K562 (cell line): ENCODE results near the gene SC5D. TPM values are rescaled to one million over a fixed set of nuclear protein-coding genes. Genes with fewer than 3 reads are reported as not detected.

ENCODE experiments used
- ATAC-seq: fragments of 200-7000 bp; cut with Tn5 transposase; 3 replicates; pipeline ENCODE4 v1.9.1; 2020; ENCODE audit warnings: moderate library complexity
- Bru-seq: library from RNA; stranded (reverse); fragments of 400-500 nt; gene quantifications from one replicate; lab custom pipeline; 2021; lab: Mats Ljungman, UMichigan
- BruChase-seq, 2 experiments: library from RNA; stranded (reverse); fragments of 400-500 nt; gene quantifications; one replicate each; lab custom pipeline; 2021; lab: Mats Ljungman, UMichigan
- BruUV-seq: library from RNA; stranded (reverse); fragments of 400-500 nt; replicated peaks from 2 replicates; lab custom pipeline; 2021; lab: Mats Ljungman, UMichigan
- CTCF ChIA-PET: fragments of 300-600 bp; formaldehyde crosslinking; extraction: SDS; loops from one replicate; lab custom pipeline; 2021; ENCODE audit warnings: low intra/inter-chr PET ratio; lab: Yijun Ruan, JAX
- POLR2A ChIA-PET: fragments of 300-600, 350-650 bp; sonication (Branson Sonifier 250); formaldehyde crosslinking; extraction: SDS; loops from one replicate; lab custom pipeline; 2021; ENCODE audit warnings: antibody characterized with exemption, inconsistent platforms; lab: Yijun Ruan, JAX
- DNase-seq, 4 experiments: peaks; one replicate each; pipeline versions ENCODE4 v3.0.0 to v3.0.0-alpha.2; 2011 to 2018; ENCODE audit warnings: low spot score in 3 of 4, mixed read lengths in 3 of 4; ENCODE audit errors: extremely low read depth in 1 of 4
- FAIRE-seq: peaks from 2 replicates; lab custom pipeline; 2011; peaks lifted over from hg19 to GRCh38; lab: Jason Lieb, UNC
- H2AFZ ChIP-seq: 2 replicates; pipeline ENCODE4 v1.6.0; 2011; ENCODE audit warnings: low read depth, low read length, control low read depth, inconsistent platforms
- H3K27ac ChIP-seq: fragments of 200-600 bp; 3 replicates; pipeline ENCODE4 v1.8.0; 2011; ENCODE audit warnings: low read depth, mild to moderate bottlenecking, control low read depth, inconsistent platforms, low read length, moderate library complexity, mixed read lengths; ENCODE audit errors: extremely low read depth
- H3K27me3 ChIP-seq, 2 experiments: fragments of 300-600 bp in 1 of 2; 2 replicates in 1 of 2; 3 replicates in 1 of 2; pipeline versions ENCODE4 v1.6.0 to v1.8.0; 2011; ENCODE audit warnings: inconsistent platforms in 2 of 2, low read length in 2 of 2, mild to moderate bottlenecking in 1 of 2, mixed read lengths in 1 of 2, moderate library complexity in 1 of 2; ENCODE audit not compliant: control insufficient read depth in 2 of 2, insufficient read depth in 2 of 2
- H3K36me3 ChIP-seq: fragments of 300-600 bp; 3 replicates; pipeline ENCODE4 v1.8.0; 2011; ENCODE audit warnings: mild to moderate bottlenecking, low read length, inconsistent platforms; ENCODE audit not compliant: control insufficient read depth, insufficient read depth
- H3K4me1 ChIP-seq, 2 experiments: fragments of 200-600 bp in 1 of 2; replicated peaks in 1 of 2; 2 replicates in 1 of 2; 3 replicates in 1 of 2; pipeline versions ENCODE4 v1.5.1 to v1.8.0; 2011; ENCODE audit warnings: inconsistent platforms in 2 of 2, low read length in 2 of 2, mild to moderate bottlenecking in 1 of 2, mixed read lengths in 1 of 2, moderate library complexity in 1 of 2; ENCODE audit not compliant: control insufficient read depth in 2 of 2, insufficient read depth in 2 of 2
- H3K4me2 ChIP-seq: 2 replicates; pipeline ENCODE4 v1.6.1; 2011; ENCODE audit warnings: low read length, control low read depth, inconsistent platforms, mixed read lengths; ENCODE audit not compliant: insufficient read depth
- H3K4me3 ChIP-seq: fragments of 200-600 bp; sonication (generic), shearing (Covaris generic); 2 replicates; pipeline ENCODE4 v1.5.1; 2016; ENCODE audit warnings: control low read depth, inconsistent platforms
- H3K79me2 ChIP-seq: fragments of 200-600 bp; 3 replicates; pipeline ENCODE4 v1.8.0; 2011; ENCODE audit warnings: low read length, inconsistent platforms; ENCODE audit not compliant: control insufficient read depth, insufficient read depth
- H3K9ac ChIP-seq, 2 experiments: 2 replicates each; pipeline versions ENCODE4 v1.6.0 to v1.6.1; 2011; ENCODE audit warnings: low read depth in 2 of 2, low read length in 2 of 2, control low read depth in 1 of 2, inconsistent platforms in 1 of 2, mild to moderate bottlenecking in 1 of 2, mixed read lengths in 1 of 2; ENCODE audit not compliant: insufficient read depth in 1 of 2
- H3K9me1 ChIP-seq: one replicate; pipeline ENCODE4 v1.6.0; 2011; ENCODE audit warnings: inconsistent platforms, mild to moderate bottlenecking, low read length, moderate library complexity; ENCODE audit not compliant: control insufficient read depth, insufficient read depth
- H3K9me3 ChIP-seq: replicated peaks from 2 replicates; pipeline ENCODE4 v1.5.1; 2011; ENCODE audit warnings: low read depth, low read length, inconsistent platforms; ENCODE audit not compliant: control insufficient read depth, insufficient read depth
- H4K20me1 ChIP-seq: replicated peaks from 2 replicates; pipeline ENCODE4 v1.6.1; 2011; ENCODE audit warnings: low read length, inconsistent platforms, mixed read lengths; ENCODE audit not compliant: control insufficient read depth, insufficient read depth
- BHLHE40 ChIP-seq: IDR thresholded peaks from 2 replicates; pipeline ENCODE4 v1.6.1; 2011; ENCODE audit warnings: low read length, improper control_type of control experiment
- CXXC5 ChIP-seq: fragments of 250-450 bp; sonication (Bioruptor Pico); IDR thresholded peaks from 2 replicates; pipeline ENCODE4 v1.8.0; 2022; ENCODE audit warnings: inconsistent platforms, mild to moderate bottlenecking, moderate library complexity
- HDAC2 ChIP-seq: fragments of 450-650 bp; IDR thresholded peaks from 2 replicates; pipeline ENCODE4 v1.6.1; 2016; ENCODE audit warnings: mild to moderate bottlenecking
- KDM1A ChIP-seq, 2 experiments: fragments of 450-650 bp; IDR thresholded peaks; 2 replicates each; pipeline ENCODE4 v1.6.1; 2016; ENCODE audit warnings: mild to moderate bottlenecking in 2 of 2
- POLR2A ChIP-seq: fragments of 450-650 bp; conservative IDR thresholded peaks from 2 replicates; pipeline ENCODE4 v1.6.1; 2016
- POLR2B ChIP-seq: fragments of 450-650 bp; IDR thresholded peaks from 2 replicates; pipeline ENCODE4 v1.6.1; 2018; ENCODE audit warnings: low read depth; ENCODE audit not compliant: partially characterized antibody
- POLR2H ChIP-seq: IDR thresholded peaks from 2 replicates; pipeline ENCODE4 v1.6.1; 2016; ENCODE audit warnings: missing genetic modification characterization, low read depth, mild to moderate bottlenecking, control low read depth, missing compliant biosample characterization, moderate library complexity
- SUPT5H ChIP-seq: fragments of 450-650 bp; IDR thresholded peaks from 2 replicates; pipeline ENCODE4 v1.6.1; 2016
- TFAP4 ChIP-seq: sonication (generic); formaldehyde crosslinking; IDR thresholded peaks from 2 replicates; pipeline ENCODE4 v1.8.0; 2022; ENCODE audit warnings: missing genetic modification reagents, mild to moderate bottlenecking, moderate library complexity, borderline replicate concordance
- VEZF1 ChIP-seq: fragments of 200-800 bp; sonication (Bioruptor generic); IDR thresholded peaks from 2 replicates; pipeline ENCODE4 v1.6.1; 2017; ENCODE audit warnings: missing genetic modification characterization, missing compliant biosample characterization
- ZNF639 ChIP-seq, 2 experiments: fragments of 200-800 bp in 1 of 2; sonication (Bioruptor generic) in 1 of 2; sonication (generic) in 1 of 2; formaldehyde crosslinking in 1 of 2; IDR thresholded peaks in 1 of 2; conservative IDR thresholded peaks in 1 of 2; 2 replicates each; pipeline versions ENCODE4 v1.5.0 to v1.6.1; 2016 to 2020; ENCODE audit warnings: missing compliant biosample characterization in 1 of 2, missing genetic modification characterization in 1 of 2, missing genetic modification reagents in 1 of 2
- ZNF79 ChIP-seq: fragments of 250-450 bp; sonication (Bioruptor Pico); IDR thresholded peaks from 2 replicates; pipeline ENCODE4 v1.4.0; 2020; ENCODE audit warnings: low read depth, mild to moderate bottlenecking, moderate library complexity
- WGBS: fragments of 100-300 bp; shearing (Covaris generic); methylation state at CpG from one replicate; pipeline ENCODE4 v1.1.6; 2016; ENCODE audit warnings: low coverage, mixed read lengths; ENCODE audit not compliant: insufficient coverage; ENCODE audit errors: missing lambda C conversion rate; 5-methylcytosine and 5-hydroxymethylcytosine counted together
- in situ Hi-C: fragments of 300-500 bp; cut with MboI; formaldehyde crosslinking; loops from 4 replicates; pipeline ENCODE4 v1.15.0; 2018; ENCODE audit warnings: inconsistent platforms, mixed read lengths
- intact Hi-C: fragments of 100-400 bp; cut with micrococcal nuclease; formaldehyde crosslinking; loops from 2 replicates; pipeline ENCODE4 v1.14.2; 2022
- long read RNA-seq, 3 experiments: library from polyadenylated mRNA in 2 of 3; library from RNA in 1 of 3; unstranded in 2 of 3; stranded (forward) in 1 of 3; transcript quantifications; one replicate each; pipeline ENCODE4 v2.0.0, GENCODE V29; 2019 to 2022
- polyA minus RNA-seq, 3 experiments: library from RNA; depleted of rRNA, polyadenylated mRNA; stranded (reverse); fragments of >200 nt; gene quantifications; 2 replicates each; pipeline ENCODE4 v1.2.3, GENCODE V29; 2011
- polyA plus RNA-seq, 8 experiments: library from polyadenylated mRNA; depleted of rRNA in 4 of 8; stranded (reverse) in 5 of 8; unstranded in 3 of 8; fragments of >200 nt; fragmentation: Nextera tagmentation in 2 of 8; fragmentation: Illumina TruSeq in 1 of 8; extraction: Ambion mirVana in 2 of 8; extraction: Trizol in 1 of 8; gene quantifications; 2 replicates each; pipeline versions ENCODE4 v1.2.1 to v1.2.3, GENCODE V29; 2011 to 2014; ENCODE audit warnings: inconsistent platforms in 1 of 8, missing spikeins in 1 of 8
- total RNA-seq, 7 experiments: library from RNA; depleted of rRNA in 6 of 7; stranded (reverse); fragments of >200 nt in 6 of 7; fragmentation: Illumina TruSeq in 2 of 7; extraction: Trizol in 2 of 7; gene quantifications; 2 replicates each; pipeline versions ENCODE4 v1.2.1 to v1.2.3, GENCODE V29; 2011 to 2021; ENCODE audit warnings: low replicate concordance in 1 of 7

Gene SC5D
- total RNA-seq (2011; cell fraction: chromatin; rRNA removed; ENCODE audit: low replicate concordance): 49.8 and 77.7 TPM in 2 replicates
- 44.7 and 62.4 TPM in 2 replicates for total RNA-seq (2011; cell fraction: nucleolus; rRNA removed)
- 83.0 and 88.7 TPM in 2 replicates for total RNA-seq (2011; cell fraction: nucleoplasm; rRNA removed)
- 7.6 and 9.9 TPM in 2 replicates for total RNA-seq (2014; rRNA removed)
- 18.0 and 20.3 TPM in 2 replicates for total RNA-seq (2014; rRNA removed; fragmentation: Illumina TruSeq; extraction: Trizol)
- total RNA-seq (2015; rRNA removed; fragmentation: Illumina TruSeq; extraction: Trizol): 14.7 and 16.1 TPM in 2 replicates
- 12.0 and 13.8 TPM in 2 replicates for total RNA-seq (2021)
- 49.2 and 84.0 TPM in 2 replicates for polyA plus RNA-seq (2011; rRNA removed)
- 15.9 and 24.3 TPM in 2 replicates for polyA plus RNA-seq (2011; cell fraction: cytosol; rRNA removed)
- polyA plus RNA-seq (2011; cell fraction: nucleus; rRNA removed): 22.4 and 29.3 TPM in 2 replicates
- polyA plus RNA-seq (2012): 17.8 and 51.5 TPM in 2 replicates
- polyA plus RNA-seq (2014; fragmentation: Illumina TruSeq; extraction: Trizol): 19.5 and 23.9 TPM in 2 replicates
- polyA plus RNA-seq (2014; fragmentation: Nextera tagmentation; extraction: Ambion mirVana): 10 to 100 TPM; 17.4 to 20.3 TPM
- 15.2 and 19.8 TPM in 2 replicates for polyA plus RNA-seq (2014; rRNA removed)
- 41.8 and 79.6 TPM in 2 replicates for polyA minus RNA-seq (2011; rRNA and poly(A)+ RNA removed)
- polyA minus RNA-seq (2011; cell fraction: cytosol; rRNA and poly(A)+ RNA removed): 13.2 and 23.8 TPM in 2 replicates
- polyA minus RNA-seq (2011; cell fraction: nucleus; rRNA and poly(A)+ RNA removed): 11.6 and 16.3 TPM in 2 replicates
- Bru-seq, nascent RNA: percentile 77 among the genes with signal in this experiment
- BruChase-seq, experiment 1, labeled RNA remaining after a 2-hour chase: percentile 72 among the genes with signal in this experiment
- BruChase-seq, experiment 2, labeled RNA remaining after a 6-hour chase: percentile 77 among the genes with signal in this experiment
- long read RNA-seq, experiment 1, transcript SC5D-201 (5 exons, 2,456 nt): major isoform, 47 of 57 reads
- long read RNA-seq, experiment 1, partial matches to known transcripts: 5 of 57 reads
- long read RNA-seq, experiment 1, other reads (novel, unspliced or antisense): 3 of 57 reads
- long read RNA-seq, experiment 2, transcript SC5D-201 (5 exons, 2,456 nt): major isoform, 5 of 14 reads
- long read RNA-seq, experiment 2, partial matches to known transcripts: 1 of 14 reads
- long read RNA-seq, experiment 2, other reads (novel, unspliced or antisense): 7 of 14 reads
- long read RNA-seq, experiment 3, transcript SC5D-201 (5 exons, 2,456 nt): major isoform, 16 of 20 reads
- long read RNA-seq, experiment 3, partial matches to known transcripts: 1 of 20 reads
- long read RNA-seq, experiment 3, other reads (novel, unspliced or antisense): 2 of 20 reads

GRCh38 chr11:121292495-121293287 lies at the start of gene SC5D:
Gene SC5D (plus strand): TSS chr11:121292771. CDS start chr11:121303376, 10,605 bp downstream.
- Histone ChIP-seq H3K9ac (peak within 1 kb of the TSS; percentile 69 to 98), H3K4me1 (peaks cover 0 to 9% of the 10 kb centered on the region in 2 experiments; a peak in 3 of 5 replicates), H3K27ac (peak within 1 kb of the TSS; percentile 66), H3K79me2 (peaks cover 29% of the 10 kb centered on the region), H3K36me3 (no peaks in the 10 kb centered on the region), H3K4me2 (peak within 1 kb of the TSS; percentile 77), H3K9me3 (no peaks in the 10 kb centered on the region), H3K4me3 (peak within 1 kb of the TSS; percentile 83), H3K9me1 (no peaks in the 10 kb centered on the region), H3K27me3 (no peaks in the 10 kb centered on the region; a peak in 1 of 5 replicates), H2AFZ (peak within 1 kb of the TSS; percentile 96), H4K20me1 (no peaks in the 10 kb centered on the region)
- ATAC-seq (peak; percentile 99), DNase-seq (peak; percentile 95 to 98 (median 97)), FAIRE-seq (peak; percentile 86)
- CTCF ChIA-PET: no interaction called here
- WGBS: under 1% methylated on average over 54 of the region's 75 CpGs
- in situ Hi-C loops: no loop called here
- TSS peak; percentile 41 for BruUV-seq
- POLR2A ChIA-PET: interaction anchor here (0.5 kb wide), 1 partner anchor 32 kb away, joined by 4 read pairs; no protein-coding TSS in a partner anchor
- intact Hi-C loops: no loop called here
- TF ChIP-seq BHLHE40: peak; percentile 83
- peak; percentile 95 for TF ChIP-seq TFAP4 (CRISPR knock-in tag)
- no peak for TF ChIP-seq ZNF639 (CRISPR knock-in tag; conservative IDR thresholded peaks at IDR 0.05 in 1 of 2, IDR thresholded peaks at IDR 0.05 in 1 of 2)
- peak; percentile 65 for TF ChIP-seq POLR2B
- TF ChIP-seq POLR2A: peak; percentile 81
- no peak; the same call in 1 of the 2 replicates for TF ChIP-seq HDAC2
- peak; percentile 40; the same call in 1 of the 2 replicates for TF ChIP-seq POLR2H (tag)
- TF ChIP-seq CXXC5 (CRISPR knock-in tag): peak; percentile 94
- peak; percentile 68; the same call in 1 of the 2 replicates for TF ChIP-seq VEZF1 (CRISPR knock-in tag)
- TF ChIP-seq KDM1A (IDR thresholded peaks at IDR 0.05): 0 out of 4 replicates have a peak, but pooled peaks of 1 of the 2 experiments have one; percentile 5
- no peak for TF ChIP-seq ZNF79 (CRISPR knock-in tag)
- TF ChIP-seq SUPT5H: peak; percentile 83
